SK-N-MC (cell line): ENCODE measurements around the gene PRKACB.

ENCODE experiments used
- DNase-seq: peaks from one replicate; pipeline ENCODE4 v3.0.0-alpha.2; 2011; ENCODE audit warnings: low read depth, low spot score
- H3K27ac ChIP-seq: fragments of 200-600 bp; sonication (generic); 2 replicates; pipeline ENCODE4 v1.5.1; 2016; ENCODE audit warnings: mixed run types
- H3K36me3 ChIP-seq: fragments of 200-600 bp; sonication (generic); 2 replicates; pipeline ENCODE4 v1.6.1; 2017; ENCODE audit warnings: antibody characterized with exemption, low read length, mixed read lengths; ENCODE audit not compliant: insufficient read depth
- H3K4me3 ChIP-seq: fragments of 200-600 bp; sonication (generic); 2 replicates; pipeline ENCODE4 v1.5.1; 2016
- H3K9ac ChIP-seq: fragments of 200-600 bp; sonication (generic); 2 replicates; pipeline ENCODE4 v1.8.0; 2017; ENCODE audit warnings: mixed run types, mixed read lengths; ENCODE audit not compliant: insufficient read length
- H3K9me3 ChIP-seq: fragments of 200-600 bp; sonication (generic); 2 replicates; pipeline ENCODE4 v1.6.1; 2017; ENCODE audit warnings: low read depth, mild to moderate bottlenecking, antibody characterized with exemption, low read length, moderate library complexity, mixed read lengths
- EZH2 ChIP-seq: fragments of 200-600 bp; sonication (generic); IDR thresholded peaks from one replicate; pipeline ENCODE4 v1.6.1; 2017; ENCODE audit warnings: antibody characterized with exemption
- FOXP2 ChIP-seq: optimal IDR thresholded peaks from 2 replicates; pipeline ENCODE3; 2011; ENCODE audit warnings: mild to moderate bottlenecking, moderate library complexity; ENCODE audit not compliant: insufficient read depth; ENCODE audit errors: extremely low read length, control extremely low read depth
- POLR2AphosphoS5 ChIP-seq: IDR thresholded peaks from 2 replicates; pipeline ENCODE4 v1.6.1; 2012; ENCODE audit warnings: mild to moderate bottlenecking, low read depth, low read length, borderline replicate concordance

PRKACB gene

DNA sequence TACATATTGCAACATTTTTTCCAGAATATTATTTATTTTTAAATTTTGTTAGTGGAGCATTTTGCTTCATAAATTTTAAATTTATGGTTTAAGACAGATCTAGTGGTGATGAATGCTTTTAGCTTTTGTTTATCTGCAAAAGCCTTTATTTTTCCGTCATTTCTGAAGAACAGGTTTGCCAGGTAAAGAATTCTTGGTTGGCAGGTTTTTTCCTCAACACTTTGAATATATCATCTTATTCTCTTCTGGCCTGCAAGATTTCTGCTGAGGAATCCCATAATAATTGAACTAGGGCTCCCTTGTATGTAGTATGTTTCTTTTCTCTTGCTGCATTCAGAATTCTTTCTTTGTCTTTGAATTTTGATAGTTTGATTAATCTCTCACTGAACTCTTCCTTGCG is 106.6 kb downstream of the PRKACB start:
- Histone ChIP-seq H3K36me3 (no peaks in the 10 kb centered on the region), H3K27ac (no peak overlapping the region)
- no peak for TF ChIP-seq FOXP2

DNA sequence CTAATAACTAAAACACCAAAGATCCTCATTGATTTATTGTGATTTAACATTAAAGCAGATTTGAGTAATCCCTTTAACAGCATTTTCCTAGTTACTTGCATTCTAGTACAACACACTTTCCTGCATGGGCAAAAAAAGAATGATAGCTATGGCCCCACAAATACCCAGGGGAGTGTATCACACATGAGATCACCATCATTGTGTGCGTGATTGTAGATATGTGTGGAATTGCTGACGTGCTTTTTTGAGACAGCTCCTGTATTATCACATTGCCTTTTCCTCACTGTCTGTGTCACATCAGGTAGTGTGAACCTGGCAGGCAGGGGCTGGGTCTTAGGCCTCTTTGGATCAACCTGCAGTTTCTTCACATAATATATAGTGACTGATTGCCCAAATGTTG is 109.0 kb downstream of the PRKACB start:
- Histone ChIP-seq H3K27ac (no peak overlapping the region), H3K9ac (no peak overlapping the region), H3K36me3 (no peaks in the 10 kb centered on the region), H3K9me3 (no peaks in the 10 kb centered on the region), H3K4me3 (no peak overlapping the region)
- TF ChIP-seq POLR2AphosphoS5 (no peak), EZH2 (no peak)
- DNase-seq, result no peak

More for the DNA sequence above, 106.6 kb downstream of the PRKACB start:
- Histone ChIP-seq H3K9ac (no peak overlapping the region), H3K4me3 (no peak overlapping the region), H3K9me3 (no peaks in the 10 kb centered on the region)
- no peak for DNase-seq

DNA sequence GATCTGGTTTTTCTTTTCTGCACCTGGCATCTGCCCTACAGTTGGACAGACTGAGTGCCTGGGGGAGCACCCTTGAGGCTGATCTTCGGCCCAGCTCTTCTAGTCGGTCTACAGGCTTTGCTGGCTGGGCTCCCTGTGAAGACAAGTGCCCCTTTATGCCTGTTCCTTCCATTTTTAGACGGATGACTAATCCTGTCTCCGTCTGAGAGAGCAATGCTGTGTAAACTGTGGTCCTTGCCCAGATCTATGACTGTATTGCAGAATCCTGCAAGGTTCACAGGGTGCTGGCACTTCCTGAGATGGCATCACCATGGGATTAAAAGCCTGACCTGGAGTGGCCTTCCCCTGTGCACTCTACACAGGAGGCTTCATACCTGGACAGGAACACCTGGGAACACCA is 109.8 kb downstream of the PRKACB start:
- H3K27ac ChIP-seq, result no peak overlapping the region
- TF ChIP-seq FOXP2 (no peak), EZH2 (no peak)
- H3K36me3 ChIP-seq, result no peaks in the 10 kb centered on the region
- H3K9ac ChIP-seq, result no peak overlapping the region
- H3K9me3 ChIP-seq, result no peaks in the 10 kb centered on the region
- no peak for DNase-seq
- no peak overlapping the region for H3K4me3 ChIP-seq

DNA sequence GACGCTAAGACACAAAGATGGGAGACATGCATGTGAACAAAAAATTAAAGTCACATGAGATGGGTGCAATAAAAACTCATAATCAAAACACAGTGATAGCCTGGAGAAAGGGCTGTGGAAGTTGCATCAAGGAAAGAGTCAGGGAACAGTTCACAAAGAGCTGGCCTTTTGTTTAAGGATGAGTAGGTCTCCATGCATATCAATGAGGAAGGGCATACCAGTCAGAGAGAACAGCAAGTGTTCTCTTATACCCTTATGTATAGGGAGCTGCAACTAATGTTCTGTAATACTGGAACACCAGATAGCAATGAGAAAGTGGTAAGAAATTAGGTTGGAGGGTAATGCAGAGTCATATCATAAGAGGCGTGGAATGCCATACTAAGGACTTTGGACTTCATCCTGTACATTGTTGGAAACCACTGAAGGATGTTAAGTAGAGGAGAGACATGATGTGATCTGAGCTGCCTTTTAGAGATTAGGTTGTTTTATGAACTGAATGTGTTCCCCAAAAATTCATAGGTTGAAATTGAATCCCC is 110.7 kb downstream of the PRKACB start:
- no peak for DNase-seq
- H3K9me3 ChIP-seq, result no peaks in the 10 kb centered on the region
- no peak overlapping the region for H3K4me3 ChIP-seq
- no peak overlapping the region for H3K9ac ChIP-seq
- no peaks in the 10 kb centered on the region for H3K36me3 ChIP-seq
- TF ChIP-seq EZH2 (no peak), FOXP2 (no peak), POLR2AphosphoS5 (no peak)
- no peak overlapping the region for H3K27ac ChIP-seq

DNA sequence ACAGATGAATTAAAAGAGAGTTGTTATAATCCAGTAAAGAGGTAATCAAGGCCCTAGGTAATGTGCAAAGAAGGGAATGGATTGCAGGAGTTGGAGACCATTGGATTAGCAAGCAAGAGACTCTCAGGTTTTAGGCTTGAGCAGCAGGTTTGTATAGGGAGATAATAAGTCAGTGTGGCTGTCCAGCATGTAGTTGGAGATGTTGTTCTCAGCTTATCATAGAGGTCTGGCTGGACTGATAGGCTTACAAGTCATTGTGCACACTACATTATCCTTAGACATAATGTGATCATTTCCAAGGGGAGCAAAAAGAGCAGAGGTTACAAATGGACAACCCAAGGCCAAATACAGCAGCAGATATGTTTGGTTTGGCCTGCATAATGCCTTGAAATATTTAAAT is 111.5 kb downstream of the PRKACB start:
- H3K27ac ChIP-seq, result no peak overlapping the region
- no peaks in the 10 kb centered on the region for H3K36me3 ChIP-seq
- no peak for TF ChIP-seq EZH2
- no peak for TF ChIP-seq POLR2AphosphoS5
- TF ChIP-seq FOXP2, result no peak
- no peak overlapping the region for H3K9ac ChIP-seq
- no peaks in the 10 kb centered on the region for H3K9me3 ChIP-seq
- no peak overlapping the region for H3K4me3 ChIP-seq
- no peak for DNase-seq

DNA sequence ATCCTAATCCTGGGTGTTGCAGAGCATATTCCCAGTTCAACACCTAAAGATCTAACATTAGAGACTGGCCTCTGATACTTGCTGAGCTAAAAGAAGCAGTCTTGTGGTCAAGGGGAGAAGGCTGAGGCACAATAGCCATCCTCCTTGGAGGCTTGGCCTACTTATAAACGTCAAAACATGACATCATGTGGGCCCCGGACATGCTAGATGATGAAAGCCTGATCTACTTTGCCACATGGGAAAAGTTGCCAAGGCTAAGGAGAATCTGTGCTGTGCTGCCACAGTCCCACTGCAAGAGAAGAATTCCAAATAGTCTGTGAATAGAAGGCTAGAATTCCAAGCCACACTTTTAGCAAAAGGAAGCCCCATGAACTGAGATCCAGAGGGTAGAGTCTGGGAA is 113.5 kb downstream of the PRKACB start:
- H3K27ac ChIP-seq, result no peak overlapping the region
- DNase-seq, result no peak
- no peak overlapping the region for H3K4me3 ChIP-seq
- no peak for TF ChIP-seq EZH2
- no peak for TF ChIP-seq POLR2AphosphoS5
- no peak for TF ChIP-seq FOXP2
- no peak overlapping the region for H3K9ac ChIP-seq
- no peaks in the 10 kb centered on the region for H3K9me3 ChIP-seq
- no peaks in the 10 kb centered on the region for H3K36me3 ChIP-seq

DNA sequence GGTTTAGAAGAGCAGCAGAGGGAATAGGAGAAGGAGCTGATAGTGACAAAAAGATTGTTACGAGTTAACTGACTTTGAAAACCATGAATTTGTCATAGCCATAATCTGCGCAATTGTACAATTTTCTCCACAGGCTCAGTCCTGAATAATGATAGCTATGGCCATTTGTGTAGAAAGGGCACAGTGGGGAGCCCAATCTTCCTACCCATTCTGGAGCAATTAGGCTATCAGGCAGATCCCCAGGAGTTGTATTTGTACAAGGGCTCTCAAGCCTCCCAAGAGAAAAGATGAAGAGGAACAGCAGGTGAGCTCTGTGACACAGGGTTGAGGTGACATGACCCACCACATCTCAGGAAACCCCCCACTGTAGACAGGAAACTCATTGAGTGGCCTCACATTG is 115.3 kb downstream of the PRKACB start:
- H3K9ac ChIP-seq, result no peak overlapping the region
- H3K4me3 ChIP-seq, result no peak overlapping the region
- TF ChIP-seq FOXP2, result no peak
- TF ChIP-seq POLR2AphosphoS5, result no peak
- no peak for TF ChIP-seq EZH2
- DNase-seq, result no peak
- H3K27ac ChIP-seq, result no peak overlapping the region
- H3K36me3 ChIP-seq, result no peaks in the 10 kb centered on the region
- no peaks in the 10 kb centered on the region for H3K9me3 ChIP-seq

DNA sequence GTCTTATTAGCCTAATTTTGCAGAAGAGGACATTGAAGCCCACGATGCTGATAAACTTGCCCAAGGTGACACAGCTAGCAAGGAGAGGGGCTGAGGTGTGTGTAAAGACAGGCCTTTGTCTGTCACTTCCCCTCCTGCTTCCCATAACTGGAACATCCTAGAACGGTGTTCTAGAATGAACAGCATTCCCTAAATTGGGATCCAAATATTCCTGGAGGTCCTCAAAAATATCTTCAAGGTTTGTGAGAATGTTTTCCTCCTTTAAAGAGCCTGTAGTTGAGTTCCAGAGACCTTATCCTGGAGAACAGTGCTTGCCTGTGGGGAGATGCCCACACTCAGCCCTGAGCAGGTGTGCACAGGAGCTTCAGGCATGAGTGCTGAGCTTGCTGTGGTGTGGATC is 115.9 kb downstream of the PRKACB start:
- TF ChIP-seq POLR2AphosphoS5 (no peak), EZH2 (no peak), FOXP2 (no peak)
- Histone ChIP-seq H3K9me3 (no peaks in the 10 kb centered on the region), H3K36me3 (no peaks in the 10 kb centered on the region), H3K4me3 (no peak overlapping the region), H3K27ac (no peak overlapping the region), H3K9ac (no peak overlapping the region)
- DNase-seq, result no peak

DNA sequence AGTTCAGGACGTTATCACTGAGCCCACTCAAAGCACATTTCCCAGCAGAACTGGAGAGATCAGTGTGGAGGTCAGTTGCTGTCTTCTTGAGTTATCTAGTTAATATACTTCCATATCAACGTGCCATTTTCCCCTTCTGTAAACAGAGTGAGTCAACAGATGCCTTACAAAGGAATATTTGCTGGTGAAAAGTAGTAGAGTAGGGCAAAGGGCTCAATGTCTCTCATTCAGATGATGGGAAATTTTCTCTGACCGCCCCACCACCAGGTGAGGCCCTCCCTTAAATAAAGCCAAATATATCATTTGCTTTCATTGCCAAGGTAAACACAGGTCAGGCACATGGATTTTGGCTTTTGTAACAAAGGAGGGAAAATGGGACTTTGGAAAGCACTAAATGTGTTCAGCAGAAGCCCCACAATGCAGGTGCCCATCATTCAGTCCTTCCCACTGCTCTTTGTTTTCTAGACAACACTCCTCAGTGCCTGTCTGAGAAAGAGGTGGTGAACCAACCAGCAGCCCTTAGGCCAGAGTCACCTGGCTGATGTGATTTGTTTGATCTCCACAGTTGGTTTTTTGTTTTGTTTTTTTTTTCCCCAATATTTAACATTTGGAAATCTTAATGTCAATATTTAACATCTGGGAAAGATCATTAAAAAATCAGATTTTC is 116.9 kb downstream of the PRKACB start:
- no peak for DNase-seq
- H3K36me3 ChIP-seq, result no peaks in the 10 kb centered on the region
- no peak overlapping the region for H3K4me3 ChIP-seq
- no peaks in the 10 kb centered on the region for H3K9me3 ChIP-seq
- H3K9ac ChIP-seq, result no peak overlapping the region
- no peak overlapping the region for H3K27ac ChIP-seq
- TF ChIP-seq EZH2 (no peak), FOXP2 (no peak), POLR2AphosphoS5 (no peak)
